Measurements from ENCODE around the gene ATP6AP2. TPM values are rescaled to one million over a fixed set of nuclear protein-coding genes. Genes with fewer than 3 reads are reported as not detected.

The ATP6AP2 gene
- total and polyA plus RNA-seq, 9 of the 15 experiments (the other 6 are each of a cell fraction or from before 2014, with no cell fraction given) = 23.3 to 131 (median 41.9) TPM

- TF ChIP-seq MYNN (IDR thresholded peaks at IDR 0.05) = no peak
- no peak for TF ChIP-seq MYNN (CRISPR knock-in tag; IDR thresholded peaks at IDR 0.05)
- TF ChIP-seq SPI1 (IDR thresholded peaks at IDR 0.05; ENCODE audit: borderline replicate concordance, low read depth, low read length) = no peak
- TF ChIP-seq FOXJ3 (CRISPR knock-in tag; IDR thresholded peaks at IDR 0.05) = no peak
- no peak for TF ChIP-seq PRPF4 (IDR thresholded peaks at IDR 0.05; ENCODE audit: insufficient read depth, low read depth, low read length, poor library complexity, severe bottlenecking)
- no peak for TF ChIP-seq FOS (IDR thresholded peaks at IDR 0.05; ENCODE audit: extremely low read depth, insufficient read length)
- TF ChIP-seq LEF1 (IDR thresholded peaks at IDR 0.05) = no peak
- TF ChIP-seq GATAD2A (IDR thresholded peaks at IDR 0.05) = no peak
- peak; percentile 87 for TF ChIP-seq ZNF165 (CRISPR knock-in tag; IDR thresholded peaks at IDR 0.05; ENCODE audit: borderline replicate concordance)
- peak; percentile 59; the same call in 1 of the 2 replicates for TF ChIP-seq KLF1 (tag; IDR thresholded peaks at IDR 0.05)
- peak; percentile 47 for TF ChIP-seq NFIX (CRISPR knock-in tag; IDR thresholded peaks at IDR 0.05; ENCODE audit: low read depth)
- TF ChIP-seq TEAD4 (IDR thresholded peaks at IDR 0.05; ENCODE audit: low read length) = no peak
- TF ChIP-seq TEAD4 (CRISPR knock-in tag; IDR thresholded peaks at IDR 0.05; ENCODE audit: borderline replicate concordance) = no peak
- TF ChIP-seq, protein P1, sequence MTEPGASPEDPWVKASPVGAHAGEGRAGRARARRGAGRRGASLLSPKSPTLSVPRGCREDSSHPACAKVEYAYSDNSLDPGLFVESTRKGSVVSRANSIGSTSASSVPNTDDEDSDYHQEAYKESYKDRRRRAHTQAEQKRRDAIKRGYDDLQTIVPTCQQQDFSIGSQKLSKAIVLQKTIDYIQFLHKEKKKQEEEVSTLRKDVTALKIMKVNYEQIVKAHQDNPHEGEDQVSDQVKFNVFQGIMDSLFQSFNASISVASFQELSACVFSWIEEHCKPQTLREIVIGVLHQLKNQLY (CRISPR knock-in tag; conservative IDR thresholded peaks at IDR 0.05) = no peak
- no peak for TF ChIP-seq RBM39 (optimal IDR thresholded peaks at IDR 0.05; ENCODE audit: low read depth, low read length)
- TF ChIP-seq ZBED1 (IDR thresholded peaks at IDR 0.05) = no peak
- peak; percentile 86 for TF ChIP-seq IFI16 (CRISPR knock-in tag; IDR thresholded peaks at IDR 0.05)
- TF ChIP-seq, protein P2, sequence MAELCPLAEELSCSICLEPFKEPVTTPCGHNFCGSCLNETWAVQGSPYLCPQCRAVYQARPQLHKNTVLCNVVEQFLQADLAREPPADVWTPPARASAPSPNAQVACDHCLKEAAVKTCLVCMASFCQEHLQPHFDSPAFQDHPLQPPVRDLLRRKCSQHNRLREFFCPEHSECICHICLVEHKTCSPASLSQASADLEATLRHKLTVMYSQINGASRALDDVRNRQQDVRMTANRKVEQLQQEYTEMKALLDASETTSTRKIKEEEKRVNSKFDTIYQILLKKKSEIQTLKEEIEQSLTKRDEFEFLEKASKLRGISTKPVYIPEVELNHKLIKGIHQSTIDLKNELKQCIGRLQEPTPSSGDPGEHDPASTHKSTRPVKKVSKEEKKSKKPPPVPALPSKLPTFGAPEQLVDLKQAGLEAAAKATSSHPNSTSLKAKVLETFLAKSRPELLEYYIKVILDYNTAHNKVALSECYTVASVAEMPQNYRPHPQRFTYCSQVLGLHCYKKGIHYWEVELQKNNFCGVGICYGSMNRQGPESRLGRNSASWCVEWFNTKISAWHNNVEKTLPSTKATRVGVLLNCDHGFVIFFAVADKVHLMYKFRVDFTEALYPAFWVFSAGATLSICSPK (IDR thresholded peaks at IDR 0.05; ENCODE audit: borderline replicate concordance) = no peak
- no peak for TF ChIP-seq BRD4 (IDR thresholded peaks at IDR 0.05)
- TF ChIP-seq XRCC4 (IDR thresholded peaks at IDR 0.05; ENCODE audit: extremely low read depth, insufficient read depth, insufficient read length) = no peak
- TF ChIP-seq GTF2E2 (tag; IDR thresholded peaks at IDR 0.05) = peak; percentile 71; the same call in 1 of the 2 replicates
- TF ChIP-seq IRF2 (CRISPR knock-in tag; IDR thresholded peaks at IDR 0.05) = no peak
- TF ChIP-seq CXXC5 (CRISPR knock-in tag; IDR thresholded peaks at IDR 0.05) = peak; percentile 82
- no peak for TF ChIP-seq MEIS2 (IDR thresholded peaks at IDR 0.05; ENCODE audit: partially characterized antibody)
- peak; percentile 91 for TF ChIP-seq ETV1 (tag; conservative IDR thresholded peaks at IDR 0.05; ENCODE audit: low read depth)
These were observed 9.2 kb upstream of the ATP6AP2 start (continued) for GRCh38 chrX:40571600-40571999.
